A673 (cell line): Measurements from ENCODE around the gene FGGY. TPM values are rescaled to one million over a fixed set of nuclear protein-coding genes. Genes with fewer than 3 reads are reported as not detected.

ENCODE experiments used
- BruUV-seq: library from RNA; stranded (reverse); fragments of 400-500 nt; replicated peaks from 2 replicates; lab custom pipeline; 2021; lab: Mats Ljungman, UMichigan
- CTCF ChIA-PET: fragments of 300-600 bp; sonication (Branson Sonifier 250); formaldehyde crosslinking; loops from one replicate; lab custom pipeline; 2022; ENCODE audit warnings: antibody characterized with exemption; lab: Charles Lee
- POLR2A ChIA-PET: fragments of 300-600 bp; sonication (Branson Sonifier 250); formaldehyde crosslinking; loops from one replicate; lab custom pipeline; 2022; ENCODE audit warnings: antibody characterized with exemption; ENCODE audit not compliant: low non-redundant PET; lab: Charles Lee
- DNase-seq: peaks from one replicate; pipeline ENCODE4 v3.0.0-alpha.2; 2015; ENCODE audit warnings: low spot score
- H3K27ac ChIP-seq: fragments of 200-600 bp; sonication (generic); 2 replicates; pipeline ENCODE4 v1.5.1; 2016; ENCODE audit warnings: mixed run types, low read depth, mild to moderate bottlenecking, mixed read lengths, antibody characterized with exemption, low read length; ENCODE audit not compliant: poor library complexity, severe bottlenecking
- H3K27me3 ChIP-seq: fragments of 200-600 bp; sonication (generic); replicated peaks from 2 replicates; pipeline ENCODE4 v1.6.1; 2017; ENCODE audit warnings: mixed run types, low read depth, mild to moderate bottlenecking, mixed read lengths, antibody characterized with exemption, low read length; ENCODE audit not compliant: insufficient read depth, poor library complexity
- H3K36me3 ChIP-seq: fragments of 200-600 bp; sonication (generic); 2 replicates; pipeline ENCODE4 v1.6.1; 2016; ENCODE audit warnings: mixed run types, mild to moderate bottlenecking, mixed read lengths, antibody characterized with exemption, low read length; ENCODE audit not compliant: insufficient read depth, poor library complexity, severe bottlenecking
- H3K4me1 ChIP-seq: fragments of 200-600 bp; sonication (generic); 2 replicates; pipeline ENCODE4 v1.6.1; 2017; ENCODE audit warnings: mixed run types, mild to moderate bottlenecking, mixed read lengths, antibody characterized with exemption, low read length; ENCODE audit not compliant: insufficient read depth, poor library complexity, severe bottlenecking
- H3K4me3 ChIP-seq: fragments of 200-600 bp; sonication (generic); 2 replicates; pipeline ENCODE4 v1.5.1; 2016; ENCODE audit warnings: low read depth, mixed run types, mild to moderate bottlenecking, mixed read lengths, low read length; ENCODE audit not compliant: poor library complexity, severe bottlenecking
- H3K9me3 ChIP-seq: fragments of 200-600 bp; sonication (generic); 2 replicates; pipeline ENCODE4 v1.6.1; 2016; ENCODE audit warnings: mixed run types, low read depth, mild to moderate bottlenecking, mixed read lengths, antibody characterized with exemption, low read length; ENCODE audit not compliant: poor library complexity, severe bottlenecking
- EZH2 ChIP-seq: fragments of 200-600 bp; sonication (generic); IDR thresholded peaks from 2 replicates; pipeline ENCODE4 v1.6.1; 2017; ENCODE audit warnings: borderline replicate concordance, low read depth, mild to moderate bottlenecking, mixed read lengths, antibody characterized with exemption, low read length; ENCODE audit not compliant: poor library complexity, severe bottlenecking
- intact Hi-C: fragments of 100-400 bp; cut with micrococcal nuclease; formaldehyde crosslinking; loops from one replicate; pipeline ENCODE4 v1.10.0; 2022; ENCODE audit not compliant: unreplicated experiment
- total RNA-seq: library from RNA; stranded (reverse); gene quantifications from 2 replicates; pipeline ENCODE4 v1.2.3, GENCODE V29; 2021
- TF ChIP-seq, protein P1 (sequence below): fragments of 300-800, 200-600 bp; sonication (generic); conservative IDR thresholded peaks from 2 replicates; pipeline ENCODE4 v1.5.1; 2017; ENCODE audit warnings: low read depth, mild to moderate bottlenecking, antibody characterized with exemption, low read length, moderate library complexity, mixed read lengths

The FGGY gene
- total RNA-seq, 1 experiment from 2014 or later = 2.6 TPM

DNA sequence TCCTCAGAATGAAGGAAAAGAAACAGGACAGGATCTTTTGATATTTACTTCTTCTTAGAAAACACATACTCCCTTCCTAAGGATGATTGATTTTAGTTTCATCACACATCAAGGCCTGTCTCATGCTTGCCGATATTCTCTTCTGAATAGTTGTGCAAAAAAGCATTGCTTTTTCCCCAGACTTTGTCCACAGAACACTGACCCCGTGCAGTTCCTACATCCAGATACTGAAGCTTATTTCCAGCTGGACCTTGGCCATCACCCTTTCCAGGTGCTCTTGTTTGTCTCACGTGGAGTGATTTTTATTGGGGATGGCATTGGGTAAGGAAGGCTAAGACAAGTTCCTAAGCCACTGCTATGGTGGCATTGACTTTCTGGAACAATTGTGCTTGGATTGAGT lies 320.5 kb downstream of the FGGY start:
- intact Hi-C loops = no loop called here
- CTCF ChIA-PET = no interaction called here
- POLR2A ChIA-PET = no interaction called here

GRCh38 chr1:59619557-59619956 lies 322.7 kb downstream of the FGGY start:
- H3K36me3 ChIP-seq = no peaks in the 10 kb centered on the region
- no peak overlapping the region for H3K27ac ChIP-seq
- no TSS peak for BruUV-seq
- intact Hi-C loops = no loop called here
- no peak overlapping the region for H3K4me3 ChIP-seq
- no peak for DNase-seq
- H3K4me1 ChIP-seq = no peaks in the 10 kb centered on the region
- TF ChIP-seq, protein P1, sequence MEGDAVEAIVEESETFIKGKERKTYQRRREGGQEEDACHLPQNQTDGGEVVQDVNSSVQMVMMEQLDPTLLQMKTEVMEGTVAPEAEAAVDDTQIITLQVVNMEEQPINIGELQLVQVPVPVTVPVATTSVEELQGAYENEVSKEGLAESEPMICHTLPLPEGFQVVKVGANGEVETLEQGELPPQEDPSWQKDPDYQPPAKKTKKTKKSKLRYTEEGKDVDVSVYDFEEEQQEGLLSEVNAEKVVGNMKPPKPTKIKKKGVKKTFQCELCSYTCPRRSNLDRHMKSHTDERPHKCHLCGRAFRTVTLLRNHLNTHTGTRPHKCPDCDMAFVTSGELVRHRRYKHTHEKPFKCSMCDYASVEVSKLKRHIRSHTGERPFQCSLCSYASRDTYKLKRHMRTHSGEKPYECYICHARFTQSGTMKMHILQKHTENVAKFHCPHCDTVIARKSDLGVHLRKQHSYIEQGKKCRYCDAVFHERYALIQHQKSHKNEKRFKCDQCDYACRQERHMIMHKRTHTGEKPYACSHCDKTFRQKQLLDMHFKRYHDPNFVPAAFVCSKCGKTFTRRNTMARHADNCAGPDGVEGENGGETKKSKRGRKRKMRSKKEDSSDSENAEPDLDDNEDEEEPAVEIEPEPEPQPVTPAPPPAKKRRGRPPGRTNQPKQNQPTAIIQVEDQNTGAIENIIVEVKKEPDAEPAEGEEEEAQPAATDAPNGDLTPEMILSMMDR = no peak
- TF ChIP-seq EZH2 = no peak
- ChIA-PET POLR2A (no interaction called here), CTCF (no interaction called here)
- H3K9me3 ChIP-seq = no peaks in the 10 kb centered on the region
- no peaks in the 10 kb centered on the region for H3K27me3 ChIP-seq

More for the DNA sequence above, 320.5 kb downstream of the FGGY start:
- no peak overlapping the region for H3K4me3 ChIP-seq
- TF ChIP-seq EZH2 = no peak
- TF ChIP-seq, protein P1 = no peak
- BruUV-seq = no TSS peak
- no peaks in the 10 kb centered on the region for H3K27me3 ChIP-seq
- H3K27ac ChIP-seq = no peak overlapping the region
- no peaks in the 10 kb centered on the region for H3K36me3 ChIP-seq
- no peaks in the 10 kb centered on the region for H3K4me1 ChIP-seq
- no peak for DNase-seq
- no peaks in the 10 kb centered on the region for H3K9me3 ChIP-seq

- CTCF ChIA-PET = no interaction called here
These were observed 328.5 kb downstream of the FGGY start for GRCh38 chr1:59625384-59625783.

More at GRCh38 chr1:59625384-59625783, 328.5 kb downstream of the FGGY start:
- no peak for DNase-seq
- H3K27ac ChIP-seq = no peak overlapping the region
- H3K4me3 ChIP-seq = no peak overlapping the region
- no peaks in the 10 kb centered on the region for H3K4me1 ChIP-seq
- no peak for TF ChIP-seq EZH2
- TF ChIP-seq, protein P1 = no peak
- H3K36me3 ChIP-seq = no peaks in the 10 kb centered on the region
- no peaks in the 10 kb centered on the region for H3K9me3 ChIP-seq
- intact Hi-C loops = no loop called here
- BruUV-seq = no TSS peak
- POLR2A ChIA-PET = no interaction called here
- no peaks in the 10 kb centered on the region for H3K27me3 ChIP-seq
